Measurements from ENCODE around the gene IREB2. TPM values are rescaled to one million over a fixed set of nuclear protein-coding genes. Genes with fewer than 3 reads are reported as not detected.

The IREB2 gene
- total RNA-seq, 1 donor from 2014 or later = 69.2 TPM

DNA sequence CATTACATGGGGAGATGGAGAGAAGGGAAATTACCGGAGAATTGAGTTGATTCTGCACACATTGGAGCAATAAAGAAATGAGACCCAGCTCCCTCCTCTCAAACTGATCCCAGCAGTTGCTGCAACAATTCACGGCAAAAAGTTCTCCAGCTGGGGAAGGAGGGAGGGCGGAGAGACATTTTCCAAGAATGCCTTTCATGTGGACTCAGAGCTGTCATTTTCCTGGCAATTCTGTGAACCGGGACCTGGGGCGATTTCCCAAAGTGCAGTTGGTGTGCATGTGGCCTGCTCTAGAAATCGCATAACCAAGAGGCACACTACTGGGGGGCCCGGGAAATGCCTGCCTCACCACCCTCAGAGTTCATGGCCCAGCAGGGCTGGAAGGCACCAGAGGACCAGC lies 48.7 kb upstream of the IREB2 start:
- no peak overlapping the region for H3K27ac Mint-ChIP-seq (ENCODE audit: unreplicated experiment)
- no peak for FAIRE-seq
- no peak overlapping the region for H2AFZ ChIP-seq (ENCODE audit: low read depth, low read length)

DNA sequence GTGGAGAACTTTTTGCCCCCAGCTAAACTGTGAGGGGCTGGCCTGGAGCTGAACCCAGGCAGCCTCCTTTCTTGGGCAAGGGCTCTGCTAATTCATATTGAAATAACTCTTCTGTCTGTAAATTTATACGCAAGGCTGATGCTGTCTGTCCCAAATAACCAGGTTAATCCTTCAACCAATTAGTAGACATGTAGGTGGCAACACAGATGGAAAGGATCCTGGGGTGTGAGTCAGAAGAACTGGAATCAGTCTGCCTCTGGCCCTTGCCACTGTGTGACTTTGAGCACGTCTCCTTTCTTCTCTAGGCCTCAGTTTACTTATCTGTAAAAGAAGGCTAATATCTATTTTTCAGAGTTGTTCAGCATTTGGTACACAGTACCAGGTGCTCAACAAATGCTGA lies 48.3 kb upstream of the IREB2 start:
- Mint-ChIP-seq H3K9me3 (ENCODE audit: unreplicated experiment) (peaks cover 4% of the 10 kb centered on the region), H3K27me3 (ENCODE audit: low read depth, unreplicated experiment) (peaks cover 34% of the 10 kb centered on the region), H3K4me3 (ENCODE audit: unreplicated experiment) (no peak overlapping the region), H3K36me3 (ENCODE audit: low read depth, unreplicated experiment) (no peaks in the 10 kb centered on the region), H3K27ac (ENCODE audit: unreplicated experiment) (no peak overlapping the region), H3K4me1 (ENCODE audit: low read depth, unreplicated experiment) (peaks cover 2% of the 10 kb centered on the region)
- Histone ChIP-seq H3K9me3 (ENCODE audit: insufficient read depth, low read depth, low read length) (no peaks in the 10 kb centered on the region), H3K27ac (ENCODE audit: low read depth, low read length) (no peak overlapping the region), H3K79me2 (ENCODE audit: insufficient read depth, low read length) (no peaks in the 10 kb centered on the region), H3K4me1 (ENCODE audit: insufficient read depth, low read length) (no peaks in the 10 kb centered on the region), H3K4me3 (ENCODE audit: insufficient read depth, low read depth, low read length) (no peak overlapping the region), H2AFZ (ENCODE audit: low read depth, low read length) (no peak overlapping the region), H3K4me2 (ENCODE audit: low read length) (no peak overlapping the region), H3K36me3 (ENCODE audit: insufficient read depth, low read length) (no peaks in the 10 kb centered on the region), H4K20me1 (ENCODE audit: insufficient read depth, low read length) (no peaks in the 10 kb centered on the region), H3K9ac (ENCODE audit: low read length) (no peak overlapping the region), H3K27me3 (ENCODE audit: insufficient read depth, low read length) (peaks cover 28% of the 10 kb centered on the region)
- TF ChIP-seq, protein P1, sequence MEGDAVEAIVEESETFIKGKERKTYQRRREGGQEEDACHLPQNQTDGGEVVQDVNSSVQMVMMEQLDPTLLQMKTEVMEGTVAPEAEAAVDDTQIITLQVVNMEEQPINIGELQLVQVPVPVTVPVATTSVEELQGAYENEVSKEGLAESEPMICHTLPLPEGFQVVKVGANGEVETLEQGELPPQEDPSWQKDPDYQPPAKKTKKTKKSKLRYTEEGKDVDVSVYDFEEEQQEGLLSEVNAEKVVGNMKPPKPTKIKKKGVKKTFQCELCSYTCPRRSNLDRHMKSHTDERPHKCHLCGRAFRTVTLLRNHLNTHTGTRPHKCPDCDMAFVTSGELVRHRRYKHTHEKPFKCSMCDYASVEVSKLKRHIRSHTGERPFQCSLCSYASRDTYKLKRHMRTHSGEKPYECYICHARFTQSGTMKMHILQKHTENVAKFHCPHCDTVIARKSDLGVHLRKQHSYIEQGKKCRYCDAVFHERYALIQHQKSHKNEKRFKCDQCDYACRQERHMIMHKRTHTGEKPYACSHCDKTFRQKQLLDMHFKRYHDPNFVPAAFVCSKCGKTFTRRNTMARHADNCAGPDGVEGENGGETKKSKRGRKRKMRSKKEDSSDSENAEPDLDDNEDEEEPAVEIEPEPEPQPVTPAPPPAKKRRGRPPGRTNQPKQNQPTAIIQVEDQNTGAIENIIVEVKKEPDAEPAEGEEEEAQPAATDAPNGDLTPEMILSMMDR (IDR thresholded peaks at IDR 0.05; ENCODE audit: insufficient read depth, low read depth, low read length) = no peak
- no peak for TF ChIP-seq EZH2 (IDR thresholded peaks at IDR 0.05; ENCODE audit: insufficient read depth, low read length)
- DNase-seq (ENCODE audit: low read depth) (no peak), FAIRE-seq (no peak)

More for the DNA sequence above, 48.7 kb upstream of the IREB2 start:
- no peak for DNase-seq (ENCODE audit: low read depth)
- H3K27me3 Mint-ChIP-seq (ENCODE audit: low read depth, unreplicated experiment) = peaks cover 35% of the 10 kb centered on the region
- Histone ChIP-seq H3K4me1 (ENCODE audit: insufficient read depth, low read length) (no peaks in the 10 kb centered on the region), H3K27ac (ENCODE audit: low read depth, low read length) (no peak overlapping the region), H3K27me3 (ENCODE audit: insufficient read depth, low read length) (peaks cover 32% of the 10 kb centered on the region), H3K4me3 (ENCODE audit: insufficient read depth, low read depth, low read length) (no peak overlapping the region), H4K20me1 (ENCODE audit: insufficient read depth, low read length) (no peaks in the 10 kb centered on the region), H3K9ac (ENCODE audit: low read length) (no peak overlapping the region), H3K4me2 (ENCODE audit: low read length) (no peak overlapping the region), H3K36me3 (ENCODE audit: insufficient read depth, low read length) (no peaks in the 10 kb centered on the region), H3K79me2 (ENCODE audit: insufficient read depth, low read length) (no peaks in the 10 kb centered on the region), H3K9me3 (ENCODE audit: insufficient read depth, low read depth, low read length) (no peaks in the 10 kb centered on the region)
- H3K36me3 Mint-ChIP-seq (ENCODE audit: low read depth, unreplicated experiment) = no peaks in the 10 kb centered on the region
- peaks cover 2% of the 10 kb centered on the region for H3K4me1 Mint-ChIP-seq (ENCODE audit: low read depth, unreplicated experiment)
- no peak overlapping the region for H3K4me3 Mint-ChIP-seq (ENCODE audit: unreplicated experiment)
- peaks cover 4% of the 10 kb centered on the region for H3K9me3 Mint-ChIP-seq (ENCODE audit: unreplicated experiment)
- TF ChIP-seq, protein P1 (IDR thresholded peaks at IDR 0.05; ENCODE audit: insufficient read depth, low read depth, low read length) = no peak
- TF ChIP-seq EZH2 (IDR thresholded peaks at IDR 0.05; ENCODE audit: insufficient read depth, low read length) = no peak

DNA sequence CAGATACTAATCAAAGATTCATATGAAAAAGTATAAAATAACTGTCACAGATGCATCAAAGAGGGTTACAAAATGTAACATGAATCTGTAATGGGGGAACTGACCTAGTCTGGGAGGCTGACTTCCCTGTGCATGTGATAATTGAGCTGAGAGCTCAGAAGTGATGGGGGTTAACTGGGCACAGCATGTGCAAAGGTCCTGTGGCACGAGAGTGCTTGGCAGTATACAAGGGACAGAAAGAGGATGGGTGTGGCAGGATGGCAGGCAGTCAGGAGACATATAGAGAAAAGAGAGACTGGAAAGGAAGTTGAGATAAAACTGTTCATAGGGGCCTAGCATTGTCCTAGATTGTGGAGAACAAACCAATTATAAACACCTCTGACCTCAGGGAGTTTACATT lies 47.8 kb upstream of the IREB2 start:
- Histone ChIP-seq H3K27me3 (ENCODE audit: insufficient read depth, low read length) (peaks cover 27% of the 10 kb centered on the region), H3K79me2 (ENCODE audit: insufficient read depth, low read length) (no peaks in the 10 kb centered on the region), H3K4me2 (ENCODE audit: low read length) (no peak overlapping the region), H3K4me1 (ENCODE audit: insufficient read depth, low read length) (no peaks in the 10 kb centered on the region), H2AFZ (ENCODE audit: low read depth, low read length) (no peak overlapping the region), H3K9ac (ENCODE audit: low read length) (no peak overlapping the region), H3K9me3 (ENCODE audit: insufficient read depth, low read depth, low read length) (no peaks in the 10 kb centered on the region), H4K20me1 (ENCODE audit: insufficient read depth, low read length) (no peaks in the 10 kb centered on the region), H3K27ac (ENCODE audit: low read depth, low read length) (no peak overlapping the region), H3K4me3 (ENCODE audit: insufficient read depth, low read depth, low read length) (no peak overlapping the region), H3K36me3 (ENCODE audit: insufficient read depth, low read length) (no peaks in the 10 kb centered on the region)
- peaks cover 2% of the 10 kb centered on the region for H3K4me1 Mint-ChIP-seq (ENCODE audit: low read depth, unreplicated experiment)
- no peak for DNase-seq (ENCODE audit: low read depth)
- peaks cover 31% of the 10 kb centered on the region for H3K27me3 Mint-ChIP-seq (ENCODE audit: low read depth, unreplicated experiment)
- no peak overlapping the region for H3K4me3 Mint-ChIP-seq (ENCODE audit: unreplicated experiment)
- no peak for TF ChIP-seq EZH2 (IDR thresholded peaks at IDR 0.05; ENCODE audit: insufficient read depth, low read length)
- TF ChIP-seq, protein P1 (IDR thresholded peaks at IDR 0.05; ENCODE audit: insufficient read depth, low read depth, low read length) = no peak
- H3K9me3 Mint-ChIP-seq (ENCODE audit: unreplicated experiment) = peaks cover 4% of the 10 kb centered on the region
- H3K36me3 Mint-ChIP-seq (ENCODE audit: low read depth, unreplicated experiment) = no peaks in the 10 kb centered on the region
- no peak for FAIRE-seq
- no peak overlapping the region for H3K27ac Mint-ChIP-seq (ENCODE audit: unreplicated experiment)

Measured in astrocyte (in vitro differentiated cells and primary cell).